ENCODE data around the gene TMEM134.

DNA sequence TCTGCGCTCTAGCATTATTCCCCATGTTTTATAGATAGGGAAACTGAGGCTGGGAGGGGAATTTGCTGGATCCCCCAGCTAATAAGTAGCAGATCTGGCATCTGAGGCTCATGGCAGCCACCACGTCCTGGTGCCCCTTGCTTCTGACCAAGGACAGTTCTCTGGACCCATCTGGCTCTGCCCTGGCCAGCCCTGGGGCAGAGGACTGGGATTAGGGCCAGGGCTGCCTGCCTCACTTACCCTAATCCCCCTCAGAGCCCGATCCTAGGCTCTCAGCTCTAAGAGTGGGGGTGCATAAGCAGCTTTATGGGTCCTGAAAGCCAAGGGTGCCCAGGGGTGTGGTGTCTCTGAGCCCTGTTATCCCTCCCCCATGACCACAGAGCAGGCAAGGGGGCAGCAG lies 14.0 kb downstream of the TMEM134 start, which contains the start of gene CABP4:
- TF ChIP-seq, protein P1, sequence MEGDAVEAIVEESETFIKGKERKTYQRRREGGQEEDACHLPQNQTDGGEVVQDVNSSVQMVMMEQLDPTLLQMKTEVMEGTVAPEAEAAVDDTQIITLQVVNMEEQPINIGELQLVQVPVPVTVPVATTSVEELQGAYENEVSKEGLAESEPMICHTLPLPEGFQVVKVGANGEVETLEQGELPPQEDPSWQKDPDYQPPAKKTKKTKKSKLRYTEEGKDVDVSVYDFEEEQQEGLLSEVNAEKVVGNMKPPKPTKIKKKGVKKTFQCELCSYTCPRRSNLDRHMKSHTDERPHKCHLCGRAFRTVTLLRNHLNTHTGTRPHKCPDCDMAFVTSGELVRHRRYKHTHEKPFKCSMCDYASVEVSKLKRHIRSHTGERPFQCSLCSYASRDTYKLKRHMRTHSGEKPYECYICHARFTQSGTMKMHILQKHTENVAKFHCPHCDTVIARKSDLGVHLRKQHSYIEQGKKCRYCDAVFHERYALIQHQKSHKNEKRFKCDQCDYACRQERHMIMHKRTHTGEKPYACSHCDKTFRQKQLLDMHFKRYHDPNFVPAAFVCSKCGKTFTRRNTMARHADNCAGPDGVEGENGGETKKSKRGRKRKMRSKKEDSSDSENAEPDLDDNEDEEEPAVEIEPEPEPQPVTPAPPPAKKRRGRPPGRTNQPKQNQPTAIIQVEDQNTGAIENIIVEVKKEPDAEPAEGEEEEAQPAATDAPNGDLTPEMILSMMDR (conservative IDR thresholded peaks at IDR 0.05; ENCODE audit: low read depth, low read length): no peak
- TF ChIP-seq MXI1 (IDR thresholded peaks at IDR 0.05; ENCODE audit: borderline replicate concordance, low read depth, low read length) (no peak), FOS (IDR thresholded peaks at IDR 0.05; ENCODE audit: low read depth, low read length) (no peak), POLR2A (IDR thresholded peaks at IDR 0.05; ENCODE audit: low read depth, low read length) (no peak), CEBPB (IDR thresholded peaks at IDR 0.05; ENCODE audit: low read depth, low read length) (no peak), CHD1 (IDR thresholded peaks at IDR 0.05; ENCODE audit: low read depth, low read length) (no peak), RAD21 (IDR thresholded peaks at IDR 0.05; ENCODE audit: low read length) (no peak), MAZ (IDR thresholded peaks at IDR 0.05; ENCODE audit: borderline replicate concordance, low read depth, low read length) (no peak), RCOR1 (IDR thresholded peaks at IDR 0.05; ENCODE audit: insufficient replicate concordance, low read length) (no peak)

Data from IMR-90 (cell line).